Skeletal muscle tissue (tissue), 4 donors: Measurements from ENCODE around the gene GADD45G. TPM values are rescaled to one million over a fixed set of nuclear protein-coding genes. Genes with fewer than 3 reads are reported as not detected.

ENCODE experiments used
- H3K27ac ChIP-seq: one replicate; pipeline ENCODE4 v1.7.0; 2013; ENCODE audit warnings: mild to moderate bottlenecking, low read depth, low read length, inconsistent platforms
- H3K27me3 ChIP-seq, 3 donors: one replicate each; pipeline ENCODE4 v1.7.0; 2013; ENCODE audit warnings: low read length in 3 of 3; ENCODE audit not compliant: control insufficient read depth in 3 of 3, insufficient read depth in 3 of 3
- H3K36me3 ChIP-seq, 3 donors: one replicate each; pipeline ENCODE4 v1.7.0; 2013; ENCODE audit warnings: low read length in 3 of 3; ENCODE audit not compliant: control insufficient read depth in 3 of 3, insufficient read depth in 3 of 3
- H3K4me1 ChIP-seq, 3 donors: one replicate each; pipeline ENCODE4 v1.7.0; 2013; ENCODE audit warnings: low read length in 3 of 3, mild to moderate bottlenecking in 3 of 3; ENCODE audit not compliant: control insufficient read depth in 3 of 3, insufficient read depth in 3 of 3
- H3K4me3 ChIP-seq, 3 donors: one replicate each; pipeline ENCODE4 v1.7.0; 2013; ENCODE audit warnings: low read length in 3 of 3
- H3K9ac ChIP-seq, 3 donors: one replicate each; pipeline ENCODE4 v1.7.0; 2013; ENCODE audit warnings: low read length in 3 of 3, mild to moderate bottlenecking in 3 of 3, moderate library complexity in 2 of 3, low read depth in 1 of 3
- H3K9me3 ChIP-seq, 3 donors: one replicate each; pipeline ENCODE4 v1.7.0; 2013; ENCODE audit warnings: low read length in 3 of 3; ENCODE audit not compliant: control insufficient read depth in 3 of 3
- total RNA-seq: library from RNA; depleted of rRNA; stranded (reverse); fragments of >200 nt; gene quantifications from one replicate; pipeline ENCODE4 v1.2.3, GENCODE V29; 2014
- donor health status: Osteomylitis.

Gene GADD45G
- total RNA-seq, 1 donor from 2014 or later = 2.1 TPM

DNA sequence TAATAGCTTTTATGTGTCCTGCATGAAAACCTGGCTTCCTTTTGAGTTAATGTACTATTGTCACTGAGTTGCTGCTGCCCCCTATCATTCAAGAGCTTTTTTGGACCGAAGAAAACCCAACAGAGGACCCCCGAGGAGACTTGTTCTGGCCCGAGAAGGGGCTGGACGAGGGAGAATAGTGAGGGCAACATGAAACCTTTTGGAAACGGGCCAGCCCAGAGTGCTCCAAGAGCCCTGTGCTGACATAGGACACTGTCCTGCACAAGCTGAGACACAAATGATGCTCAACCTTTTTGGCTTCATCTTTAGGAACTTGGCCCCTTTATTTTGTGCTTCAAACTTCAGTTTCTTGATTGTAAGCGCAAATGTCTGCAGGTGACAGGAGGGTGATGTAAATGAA lies 4.0 kb upstream of the GADD45G start:
- no peaks in the 10 kb centered on the region for H3K27me3 ChIP-seq
- H3K9ac ChIP-seq = no peak overlapping the region
- no peak overlapping the region for H3K4me3 ChIP-seq
- H3K4me1 ChIP-seq = peaks cover 15 to 27% (median 25%) of the 10 kb centered on the region in 3 donors
- H3K9me3 ChIP-seq = no peaks in the 10 kb centered on the region
- no peak overlapping the region for H3K27ac ChIP-seq
- no peaks in the 10 kb centered on the region for H3K36me3 ChIP-seq

DNA sequence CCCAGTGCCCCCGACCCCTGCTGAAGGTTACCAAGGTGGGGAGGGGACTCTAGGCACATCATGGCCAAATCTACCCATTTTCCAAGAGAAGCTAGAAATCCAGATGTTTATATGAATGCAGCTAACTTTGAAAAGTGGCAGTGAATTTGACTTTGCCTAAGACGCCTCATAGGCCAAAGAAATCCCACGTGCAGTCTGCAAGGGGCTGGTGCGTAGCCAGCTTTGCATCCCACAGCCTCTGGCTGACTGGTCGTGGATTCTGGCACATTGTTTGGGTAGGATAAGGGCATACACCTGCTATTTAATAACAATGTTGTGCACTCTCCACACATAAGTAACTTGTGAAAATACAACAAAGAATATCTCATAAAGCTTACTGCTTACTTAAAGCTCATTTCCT lies 3.5 kb upstream of the GADD45G start:
- no peak overlapping the region for H3K27ac ChIP-seq
- no peak overlapping the region for H3K4me3 ChIP-seq

DNA sequence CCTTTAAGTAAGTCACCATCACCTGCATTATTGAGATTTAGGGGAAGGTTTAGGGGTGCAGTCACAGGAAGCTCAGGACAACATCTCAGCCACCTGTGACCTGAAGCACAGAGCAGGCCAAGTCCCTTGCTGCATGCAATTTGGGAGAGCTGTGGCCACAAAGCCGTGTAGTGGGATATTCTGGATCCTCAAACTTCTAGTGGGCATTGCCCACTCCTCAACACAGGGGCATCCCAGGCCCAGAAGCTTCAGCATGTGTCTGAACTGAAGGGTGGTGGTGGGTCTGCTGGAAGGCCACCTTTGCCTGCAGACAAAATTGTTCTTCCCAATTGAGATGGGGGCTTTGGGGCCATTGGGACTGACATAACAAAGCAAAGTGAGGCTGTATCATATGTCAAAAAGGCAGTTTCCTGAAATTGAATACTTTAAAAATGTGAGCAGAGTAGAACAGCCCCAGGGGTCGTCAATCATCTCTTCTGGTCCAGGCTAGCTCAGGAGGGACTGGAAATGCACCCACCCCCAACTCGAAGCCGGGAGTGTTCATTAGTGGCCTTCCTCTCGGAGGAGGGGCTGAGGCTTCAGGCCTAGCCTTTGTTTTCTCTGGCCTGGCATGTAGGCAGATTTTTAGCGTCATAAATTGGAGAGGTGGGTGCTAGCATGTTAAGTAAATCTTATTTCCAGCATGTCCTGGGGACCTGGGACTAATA lies 2.8 kb upstream of the GADD45G start:
- peaks cover 25 to 37% (median 37%) of the 10 kb centered on the region in 3 donors for H3K4me1 ChIP-seq
- H3K36me3 ChIP-seq = no peaks in the 10 kb centered on the region
- H3K27me3 ChIP-seq = no peaks in the 10 kb centered on the region
- no peak overlapping the region for H3K27ac ChIP-seq
- H3K4me3 ChIP-seq = no peak overlapping the region
- no peaks in the 10 kb centered on the region for H3K9me3 ChIP-seq
- no peak overlapping the region for H3K9ac ChIP-seq

More for the DNA sequence above, 3.5 kb upstream of the GADD45G start:
- Histone ChIP-seq H3K36me3 (no peaks in the 10 kb centered on the region), H3K9ac (no peak overlapping the region), H3K4me1 (peaks cover 19 to 30% (median 30%) of the 10 kb centered on the region in 3 donors), H3K9me3 (no peaks in the 10 kb centered on the region), H3K27me3 (no peaks in the 10 kb centered on the region)

DNA sequence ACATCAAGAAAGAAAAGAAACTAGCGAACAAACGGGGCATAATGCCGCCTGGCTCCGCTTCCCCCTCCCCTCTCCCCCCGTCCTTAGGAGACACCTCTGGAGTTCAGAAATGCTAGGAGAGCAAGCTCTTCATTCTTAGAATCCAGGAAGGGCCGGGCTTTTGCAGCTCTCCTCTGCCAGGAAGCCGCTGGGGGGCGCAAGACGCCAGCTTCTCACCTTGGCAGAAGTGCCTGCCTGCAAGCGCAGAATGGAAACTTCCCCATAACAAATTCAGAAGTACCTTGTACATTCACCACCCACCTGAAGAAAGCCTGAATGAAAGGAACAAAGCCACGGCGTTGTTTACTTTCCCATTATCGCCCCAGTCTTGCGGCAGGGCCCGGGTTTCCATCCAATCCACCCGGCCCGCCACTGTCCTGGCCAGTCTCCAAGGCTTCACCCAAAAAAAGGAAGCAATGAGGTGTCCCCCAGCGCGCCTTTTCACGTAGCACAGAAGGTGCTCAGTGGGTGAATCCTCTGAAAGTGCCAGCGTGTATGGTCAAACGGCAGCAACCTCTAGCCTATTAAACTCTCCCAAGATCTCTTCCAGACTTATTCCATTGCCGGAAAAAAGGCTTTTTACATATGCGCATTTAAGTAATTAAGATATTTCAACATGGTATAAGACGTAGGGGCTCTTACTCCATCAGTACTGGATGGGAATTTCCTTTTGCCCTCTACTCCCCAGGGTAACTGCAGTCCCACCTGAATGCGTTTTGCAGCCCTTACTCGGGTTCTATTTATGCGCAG lies 1.6 kb upstream of the GADD45G start:
- Histone ChIP-seq H3K9me3 (no peaks in the 10 kb centered on the region), H3K4me3 (peak overlapping the region; percentile 76 to 95 (median 83)), H3K27me3 (no peaks in the 10 kb centered on the region), H3K27ac (peak overlapping the region; percentile 51), H3K4me1 (peaks cover 35 to 48% (median 46%) of the 10 kb centered on the region in 3 donors), H3K9ac (peak overlapping the region; percentile 64 to 92 (median 65)), H3K36me3 (no peaks in the 10 kb centered on the region)

DNA sequence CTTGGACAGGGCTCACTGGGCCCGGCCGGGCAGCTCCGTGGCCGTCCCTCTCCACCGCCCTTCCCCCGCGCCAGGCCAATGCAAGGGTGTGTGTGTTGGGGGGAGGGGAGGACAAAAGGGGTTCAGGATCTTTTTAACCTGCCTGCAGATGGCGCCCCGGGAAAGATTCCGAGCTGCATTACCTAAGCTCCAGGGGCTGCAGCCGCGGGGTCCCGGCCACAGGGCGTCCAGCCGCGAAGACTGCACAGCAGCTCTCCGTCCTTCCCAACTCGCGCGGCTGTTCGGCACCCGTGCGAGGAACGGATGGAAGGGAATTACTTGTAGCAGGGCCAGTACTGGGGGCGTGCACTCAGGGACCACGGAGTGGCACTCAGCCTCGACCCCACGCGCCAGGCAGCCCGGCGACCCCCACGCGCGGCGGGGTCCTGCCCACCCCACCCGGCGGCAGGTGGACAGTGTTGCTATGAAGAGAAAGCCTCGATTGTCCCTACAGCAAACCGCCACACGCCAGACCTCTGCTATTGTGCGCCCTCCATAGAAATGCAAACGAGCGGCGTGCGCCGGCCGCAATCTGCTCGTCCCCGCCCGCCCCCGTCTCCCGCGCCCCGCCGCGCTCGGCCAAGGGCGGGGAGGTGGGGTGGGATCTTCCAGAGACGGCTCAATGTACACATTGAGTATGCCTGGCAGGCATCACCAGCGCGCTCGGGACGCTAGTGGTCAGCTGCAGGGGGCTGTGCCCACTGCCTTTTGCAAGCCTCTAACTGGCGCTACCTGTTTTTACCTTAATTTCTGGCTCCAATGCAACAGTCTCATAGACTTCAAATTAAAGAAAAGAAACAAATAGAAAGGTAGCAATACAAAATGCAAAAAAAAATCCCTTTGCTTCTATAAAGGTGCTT lies 796 bp upstream of the GADD45G start:
- H3K27ac ChIP-seq = peak overlapping the region; percentile 91
- no peaks in the 10 kb centered on the region for H3K27me3 ChIP-seq
- H3K4me3 ChIP-seq = peak overlapping the region; percentile 76 to 95 (median 83)
- H3K9ac ChIP-seq = peak overlapping the region; percentile 64 to 92 (median 72)
- no peaks in the 10 kb centered on the region for H3K9me3 ChIP-seq
- H3K36me3 ChIP-seq = no peaks in the 10 kb centered on the region
- H3K4me1 ChIP-seq = peaks cover 42 to 53% (median 53%) of the 10 kb centered on the region in 3 donors

DNA sequence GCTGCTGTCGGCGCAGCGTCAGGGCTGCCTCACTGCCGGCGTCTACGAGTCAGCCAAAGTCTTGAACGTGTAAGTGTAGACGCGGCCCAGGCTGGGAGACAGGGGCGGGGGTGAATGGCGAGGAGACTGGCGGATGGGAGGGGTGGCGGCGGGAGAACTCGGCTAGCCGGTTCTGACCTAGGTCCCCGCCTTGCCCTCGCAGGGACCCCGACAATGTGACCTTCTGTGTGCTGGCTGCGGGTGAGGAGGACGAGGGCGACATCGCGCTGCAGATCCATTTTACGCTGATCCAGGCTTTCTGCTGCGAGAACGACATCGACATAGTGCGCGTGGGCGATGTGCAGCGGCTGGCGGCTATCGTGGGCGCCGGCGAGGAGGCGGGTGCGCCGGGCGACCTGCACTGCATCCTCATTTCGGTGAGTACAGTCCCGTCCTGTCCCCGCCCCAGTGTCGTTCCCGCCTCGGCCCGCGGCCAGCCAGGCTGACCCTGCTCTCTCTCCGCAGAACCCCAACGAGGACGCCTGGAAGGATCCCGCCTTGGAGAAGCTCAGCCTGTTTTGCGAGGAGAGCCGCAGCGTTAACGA lies 745 bp downstream of the GADD45G start:
- peak overlapping the region; percentile 76 to 95 (median 83) for H3K4me3 ChIP-seq
- peak overlapping the region; percentile 91 for H3K27ac ChIP-seq
- H3K9ac ChIP-seq = peak overlapping the region; percentile 92 to 94 (median 93)
- no peaks in the 10 kb centered on the region for H3K9me3 ChIP-seq
- no peaks in the 10 kb centered on the region for H3K36me3 ChIP-seq
- peaks cover 53 to 62% (median 60%) of the 10 kb centered on the region in 3 donors for H3K4me1 ChIP-seq
- no peaks in the 10 kb centered on the region for H3K27me3 ChIP-seq

DNA sequence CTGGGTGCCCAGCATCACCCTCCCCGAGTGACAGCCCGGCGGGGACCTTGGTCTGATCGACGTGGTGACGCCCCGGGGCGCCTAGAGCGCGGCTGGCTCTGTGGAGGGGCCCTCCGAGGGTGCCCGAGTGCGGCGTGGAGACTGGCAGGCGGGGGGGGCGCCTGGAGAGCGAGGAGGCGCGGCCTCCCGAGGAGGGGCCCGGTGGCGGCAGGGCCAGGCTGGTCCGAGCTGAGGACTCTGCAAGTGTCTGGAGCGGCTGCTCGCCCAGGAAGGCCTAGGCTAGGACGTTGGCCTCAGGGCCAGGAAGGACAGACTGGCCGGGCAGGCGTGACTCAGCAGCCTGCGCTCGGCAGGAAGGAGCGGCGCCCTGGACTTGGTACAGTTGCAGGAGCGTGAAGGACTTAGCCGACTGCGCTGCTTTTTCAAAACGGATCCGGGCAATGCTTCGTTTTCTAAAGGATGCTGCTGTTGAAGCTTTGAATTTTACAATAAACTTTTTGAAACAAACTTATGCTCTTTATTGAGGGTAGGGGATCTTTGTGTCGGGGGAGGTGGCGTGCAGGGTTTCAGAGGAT lies 1.3 kb downstream of the GADD45G start:
- Histone ChIP-seq H3K4me3 (peak overlapping the region; percentile 76 to 95 (median 83)), H3K9me3 (no peaks in the 10 kb centered on the region), H3K4me1 (peaks cover 53 to 62% (median 60%) of the 10 kb centered on the region in 3 donors), H3K36me3 (no peaks in the 10 kb centered on the region), H3K27ac (peak overlapping the region; percentile 91), H3K9ac (peak overlapping the region; percentile 92 to 94 (median 93)), H3K27me3 (no peaks in the 10 kb centered on the region)

DNA sequence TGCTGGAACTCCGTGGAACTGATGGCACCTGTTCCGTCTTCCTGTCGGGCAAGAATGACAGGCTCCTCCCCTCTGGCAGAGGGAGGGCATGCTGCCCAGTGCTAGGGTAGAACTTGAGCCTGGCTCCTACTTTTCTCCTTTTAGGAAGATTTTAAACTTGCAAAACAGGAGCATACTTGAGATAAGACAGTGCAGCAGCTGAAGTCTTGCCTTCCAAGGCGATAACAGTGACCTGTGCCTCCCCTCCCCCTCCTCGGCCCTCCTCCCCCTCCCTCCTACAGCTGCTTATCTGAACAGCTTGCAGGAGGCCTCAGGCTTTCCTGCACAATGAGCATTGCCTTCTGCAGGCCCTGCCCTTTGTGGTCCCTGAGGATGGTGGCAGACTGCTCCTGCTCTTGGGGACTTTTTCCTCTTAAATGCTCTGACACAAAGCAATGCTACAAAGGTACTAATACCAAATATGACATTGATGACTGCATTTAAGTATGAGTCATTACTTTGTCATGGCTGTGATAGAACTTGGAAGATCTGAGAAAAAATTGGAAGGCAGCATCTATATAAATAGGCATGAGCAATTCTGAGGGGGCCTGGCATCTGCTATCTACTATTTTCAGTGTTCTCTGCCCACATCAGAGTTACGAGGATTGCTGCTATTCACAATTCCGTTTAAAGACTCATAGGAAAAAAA lies 2.0 kb downstream of the GADD45G start:
- Histone ChIP-seq H3K9me3 (no peaks in the 10 kb centered on the region), H3K36me3 (no peaks in the 10 kb centered on the region), H3K4me3 (peak overlapping the region; percentile 76 to 95 (median 83)), H3K27me3 (no peaks in the 10 kb centered on the region), H3K4me1 (peaks cover 53 to 62% (median 60%) of the 10 kb centered on the region in 3 donors), H3K9ac (peak overlapping the region; percentile 92 to 94 (median 93)), H3K27ac (peak overlapping the region; percentile 91)
